Neural cell (in vitro differentiated cells): ENCODE data around the gene C1orf167. TPM values are rescaled to one million over a fixed set of nuclear protein-coding genes. Genes with fewer than 3 reads are reported as not detected.

Experiments
- H2AFZ ChIP-seq: fragments of 200-600, 300-800 bp; sonication (generic), shearing (Covaris generic); 2 replicates; pipeline ENCODE4 v1.6.0; 2014; ENCODE audit warnings: low read depth, mild to moderate bottlenecking, antibody characterized with exemption, low read length, moderate library complexity
- H3F3A ChIP-seq: fragments of 200-600 bp; shearing (Covaris generic); 2 replicates; pipeline ENCODE4 v1.6.1; 2016; ENCODE audit warnings: mild to moderate bottlenecking, moderate library complexity, mixed read lengths, antibody characterized with exemption, low read length; ENCODE audit not compliant: insufficient read depth, poor library complexity, severe bottlenecking
- H3K27ac ChIP-seq: fragments of 200-600, 300-800 bp; sonication (generic), shearing (Covaris generic); 2 replicates; pipeline ENCODE4 v1.5.1; 2014; ENCODE audit warnings: mild to moderate bottlenecking, low read length, moderate library complexity
- H3K27me3 ChIP-seq: fragments of 300-800, 200-600 bp; sonication (generic), shearing (Covaris generic); 2 replicates; pipeline ENCODE4 v1.6.0; 2014; ENCODE audit warnings: mild to moderate bottlenecking, low read depth, low read length, moderate library complexity; ENCODE audit not compliant: insufficient read depth
- H3K36me3 ChIP-seq: fragments of 300-800, 200-600 bp; sonication (generic), shearing (Covaris generic); 2 replicates; pipeline ENCODE4 v1.5.1; 2014; ENCODE audit warnings: mild to moderate bottlenecking, antibody characterized with exemption, low read length, moderate library complexity; ENCODE audit not compliant: insufficient read depth
- H3K4me2 ChIP-seq: fragments of 300-800, 200-600 bp; sonication (generic), shearing (Covaris generic); 2 replicates; pipeline ENCODE4 v1.6.0; 2014; ENCODE audit warnings: mild to moderate bottlenecking, low read length
- H3K4me3 ChIP-seq: fragments of 300-800, 200-600 bp; sonication (generic), shearing (Covaris generic); 2 replicates; pipeline ENCODE4 v1.5.1; 2014; ENCODE audit warnings: mild to moderate bottlenecking, low read length, moderate library complexity
- H3K79me2 ChIP-seq: fragments of 200-600 bp; shearing (Covaris generic); replicated peaks from 2 replicates; pipeline ENCODE4 v1.6.0; 2014; ENCODE audit warnings: mild to moderate bottlenecking, low read length, moderate library complexity; ENCODE audit not compliant: insufficient read depth
- H3K9ac ChIP-seq: fragments of 300-800, 200-600 bp; sonication (generic), shearing (Covaris generic); 2 replicates; pipeline ENCODE4 v1.6.1; 2016; ENCODE audit warnings: mild to moderate bottlenecking, low read length, mixed read lengths
- H3K9me2 ChIP-seq: fragments of 200-600 bp; shearing (Covaris generic); 2 replicates; pipeline ENCODE4 v1.6.1; 2016; ENCODE audit warnings: mild to moderate bottlenecking, low read length, mixed read lengths; ENCODE audit not compliant: insufficient read depth
- H3K9me3 ChIP-seq: fragments of 200-600, 300-800 bp; sonication (generic), shearing (Covaris generic); 2 replicates; pipeline ENCODE4 v1.6.1; 2016; ENCODE audit warnings: mild to moderate bottlenecking, mixed run types, low read length, moderate library complexity, mixed read lengths
- H4K20me1 ChIP-seq: fragments of 200-600 bp; shearing (Covaris generic); 2 replicates; pipeline ENCODE4 v1.6.1; 2016; ENCODE audit warnings: mild to moderate bottlenecking, mixed run types; ENCODE audit not compliant: insufficient read depth
- EP300 ChIP-seq: fragments of 450-650 bp; conservative IDR thresholded peaks from 2 replicates; pipeline ENCODE4 v1.6.1; 2014; ENCODE audit warnings: antibody characterized with exemption, mild to moderate bottlenecking, moderate library complexity; ENCODE audit not compliant: poor library complexity, severe bottlenecking
- EZH2 ChIP-seq: fragments of 200-600, 300-800 bp; shearing (Covaris generic), sonication (generic); IDR thresholded peaks from 2 replicates; pipeline ENCODE4 v1.6.1; 2014; ENCODE audit warnings: antibody characterized with exemption, low read length, borderline replicate concordance, mild to moderate bottlenecking; ENCODE audit not compliant: insufficient read depth, poor library complexity, severe bottlenecking
- MXI1 ChIP-seq: fragments of 450-650 bp; conservative IDR thresholded peaks from 2 replicates; pipeline ENCODE4 v1.6.1; 2014; ENCODE audit warnings: antibody characterized with exemption, mild to moderate bottlenecking; ENCODE audit not compliant: poor library complexity, severe bottlenecking
- POLR2AphosphoS5 ChIP-seq: IDR thresholded peaks from 2 replicates; pipeline ENCODE4 v1.6.1; 2012
- RAD21 ChIP-seq: fragments of 450-650 bp; conservative IDR thresholded peaks from 2 replicates; pipeline ENCODE4 v1.6.1; 2014; ENCODE audit warnings: antibody characterized with exemption, mild to moderate bottlenecking, moderate library complexity
- SMC3 ChIP-seq: fragments of 450-650 bp; conservative IDR thresholded peaks from 2 replicates; pipeline ENCODE4 v1.6.1; 2014; ENCODE audit warnings: antibody characterized with exemption, mild to moderate bottlenecking, moderate library complexity; ENCODE audit not compliant: poor library complexity
- TAF1 ChIP-seq: IDR thresholded peaks from 2 replicates; pipeline ENCODE4 v1.6.1; 2012; ENCODE audit warnings: low read depth
- polyA plus RNA-seq: library from polyadenylated mRNA; depleted of rRNA; stranded (reverse); fragments of >200 nt; gene quantifications from 2 replicates; pipeline ENCODE4 v1.2.3, GENCODE V29; 2014
- TF ChIP-seq, protein P1 (sequence below): IDR thresholded peaks from 2 replicates; pipeline ENCODE4 v1.6.1; 2012; ENCODE audit warnings: borderline replicate concordance
- TF ChIP-seq, protein P2 (sequence below): fragments of 450-650 bp; IDR thresholded peaks from 2 replicates; pipeline ENCODE4 v1.5.1; 2014; ENCODE audit warnings: antibody characterized with exemption, mild to moderate bottlenecking, moderate library complexity; ENCODE audit not compliant: poor library complexity, severe bottlenecking

C1orf167 gene
- polyA plus RNA-seq, 1 donor from 2014 or later = not detected

DNA sequence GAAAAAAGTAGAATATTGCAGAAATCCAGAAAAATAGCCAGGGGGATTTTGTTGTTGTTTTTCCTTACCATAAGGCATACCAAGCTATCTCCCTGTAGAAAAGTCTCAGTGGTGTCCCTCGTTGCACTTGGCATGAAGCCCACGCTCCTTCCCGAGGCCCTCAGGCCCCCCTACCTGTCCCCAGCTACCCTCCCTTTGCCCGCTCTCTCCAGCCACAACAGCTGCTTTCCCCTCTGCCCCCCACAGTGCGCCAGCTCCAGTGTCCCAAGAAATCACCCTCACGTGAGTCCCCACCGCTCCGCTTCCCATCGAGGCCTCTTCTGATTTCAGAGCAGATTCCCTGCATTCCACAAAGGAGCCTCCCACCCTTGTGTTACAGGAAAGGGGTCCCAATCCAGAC lies 17.7 kb upstream of the C1orf167 start:
- Histone ChIP-seq H3K36me3 (no peaks in the 10 kb centered on the region), H3K9me3 (no peaks in the 10 kb centered on the region), H3K79me2 (no peaks in the 10 kb centered on the region), H3K4me2 (no peak overlapping the region), H3K9me2 (no peaks in the 10 kb centered on the region), H4K20me1 (no peaks in the 10 kb centered on the region), H3K27me3 (no peaks in the 10 kb centered on the region), H3K27ac (no peak overlapping the region), H3K9ac (no peak overlapping the region), H3K4me3 (no peak overlapping the region), H2AFZ (no peak overlapping the region), H3F3A (no peaks in the 10 kb centered on the region)
- no peak for TF ChIP-seq TAF1
- no peak for TF ChIP-seq EZH2
- no peak for TF ChIP-seq EP300
- no peak for TF ChIP-seq POLR2AphosphoS5
- no peak for TF ChIP-seq MXI1
- TF ChIP-seq, protein P1, sequence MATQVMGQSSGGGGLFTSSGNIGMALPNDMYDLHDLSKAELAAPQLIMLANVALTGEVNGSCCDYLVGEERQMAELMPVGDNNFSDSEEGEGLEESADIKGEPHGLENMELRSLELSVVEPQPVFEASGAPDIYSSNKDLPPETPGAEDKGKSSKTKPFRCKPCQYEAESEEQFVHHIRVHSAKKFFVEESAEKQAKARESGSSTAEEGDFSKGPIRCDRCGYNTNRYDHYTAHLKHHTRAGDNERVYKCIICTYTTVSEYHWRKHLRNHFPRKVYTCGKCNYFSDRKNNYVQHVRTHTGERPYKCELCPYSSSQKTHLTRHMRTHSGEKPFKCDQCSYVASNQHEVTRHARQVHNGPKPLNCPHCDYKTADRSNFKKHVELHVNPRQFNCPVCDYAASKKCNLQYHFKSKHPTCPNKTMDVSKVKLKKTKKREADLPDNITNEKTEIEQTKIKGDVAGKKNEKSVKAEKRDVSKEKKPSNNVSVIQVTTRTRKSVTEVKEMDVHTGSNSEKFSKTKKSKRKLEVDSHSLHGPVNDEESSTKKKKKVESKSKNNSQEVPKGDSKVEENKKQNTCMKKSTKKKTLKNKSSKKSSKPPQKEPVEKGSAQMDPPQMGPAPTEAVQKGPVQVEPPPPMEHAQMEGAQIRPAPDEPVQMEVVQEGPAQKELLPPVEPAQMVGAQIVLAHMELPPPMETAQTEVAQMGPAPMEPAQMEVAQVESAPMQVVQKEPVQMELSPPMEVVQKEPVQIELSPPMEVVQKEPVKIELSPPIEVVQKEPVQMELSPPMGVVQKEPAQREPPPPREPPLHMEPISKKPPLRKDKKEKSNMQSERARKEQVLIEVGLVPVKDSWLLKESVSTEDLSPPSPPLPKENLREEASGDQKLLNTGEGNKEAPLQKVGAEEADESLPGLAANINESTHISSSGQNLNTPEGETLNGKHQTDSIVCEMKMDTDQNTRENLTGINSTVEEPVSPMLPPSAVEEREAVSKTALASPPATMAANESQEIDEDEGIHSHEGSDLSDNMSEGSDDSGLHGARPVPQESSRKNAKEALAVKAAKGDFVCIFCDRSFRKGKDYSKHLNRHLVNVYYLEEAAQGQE = no peak
- TF ChIP-seq SMC3 = no peak

DNA sequence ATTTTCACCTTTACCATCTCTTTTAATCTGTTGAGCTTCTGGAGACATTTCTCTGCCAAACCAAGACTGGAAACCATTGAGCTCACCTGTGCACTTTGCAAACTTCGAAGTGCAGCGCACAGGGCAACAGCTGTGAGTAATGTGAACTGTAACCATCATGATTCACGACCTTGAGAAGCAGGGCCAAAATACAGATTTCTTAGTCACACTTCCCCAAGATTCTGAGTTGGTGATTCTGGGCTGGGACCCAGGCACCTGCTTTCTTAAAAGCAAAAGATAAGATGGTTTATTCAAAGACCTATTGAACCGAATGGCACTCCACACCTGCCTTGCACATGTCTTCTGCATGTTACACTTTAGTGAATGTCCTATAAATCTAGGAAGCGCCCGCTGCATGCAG lies 15.9 kb upstream of the C1orf167 start:
- H3K4me2 ChIP-seq = no peak overlapping the region
- H3F3A ChIP-seq = no peaks in the 10 kb centered on the region
- H3K79me2 ChIP-seq = no peaks in the 10 kb centered on the region
- no peaks in the 10 kb centered on the region for H3K9me2 ChIP-seq
- no peaks in the 10 kb centered on the region for H3K27me3 ChIP-seq
- H3K36me3 ChIP-seq = no peaks in the 10 kb centered on the region
- H3K4me3 ChIP-seq = no peak overlapping the region
- no peaks in the 10 kb centered on the region for H3K9me3 ChIP-seq
- H2AFZ ChIP-seq = no peak overlapping the region
- H3K9ac ChIP-seq = no peak overlapping the region
- H3K27ac ChIP-seq = no peak overlapping the region
- TF ChIP-seq, protein P2, sequence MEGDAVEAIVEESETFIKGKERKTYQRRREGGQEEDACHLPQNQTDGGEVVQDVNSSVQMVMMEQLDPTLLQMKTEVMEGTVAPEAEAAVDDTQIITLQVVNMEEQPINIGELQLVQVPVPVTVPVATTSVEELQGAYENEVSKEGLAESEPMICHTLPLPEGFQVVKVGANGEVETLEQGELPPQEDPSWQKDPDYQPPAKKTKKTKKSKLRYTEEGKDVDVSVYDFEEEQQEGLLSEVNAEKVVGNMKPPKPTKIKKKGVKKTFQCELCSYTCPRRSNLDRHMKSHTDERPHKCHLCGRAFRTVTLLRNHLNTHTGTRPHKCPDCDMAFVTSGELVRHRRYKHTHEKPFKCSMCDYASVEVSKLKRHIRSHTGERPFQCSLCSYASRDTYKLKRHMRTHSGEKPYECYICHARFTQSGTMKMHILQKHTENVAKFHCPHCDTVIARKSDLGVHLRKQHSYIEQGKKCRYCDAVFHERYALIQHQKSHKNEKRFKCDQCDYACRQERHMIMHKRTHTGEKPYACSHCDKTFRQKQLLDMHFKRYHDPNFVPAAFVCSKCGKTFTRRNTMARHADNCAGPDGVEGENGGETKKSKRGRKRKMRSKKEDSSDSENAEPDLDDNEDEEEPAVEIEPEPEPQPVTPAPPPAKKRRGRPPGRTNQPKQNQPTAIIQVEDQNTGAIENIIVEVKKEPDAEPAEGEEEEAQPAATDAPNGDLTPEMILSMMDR = no peak
- no peak for TF ChIP-seq EZH2
- TF ChIP-seq EP300 = no peak
- no peak for TF ChIP-seq SMC3
- TF ChIP-seq RAD21 = no peak
- no peak for TF ChIP-seq MXI1
- TF ChIP-seq POLR2AphosphoS5 = no peak
- TF ChIP-seq, protein P1 = no peak
- TF ChIP-seq TAF1 = no peak
- H4K20me1 ChIP-seq = no peaks in the 10 kb centered on the region
